HepG2 (cell line): ENCODE data around the gene USH2A. TPM values are rescaled to one million over a fixed set of nuclear protein-coding genes. Genes with fewer than 3 reads are reported as not detected.

Experiments used
- BRCA1 ChIP-seq: sonication (generic); formaldehyde crosslinking; IDR thresholded peaks from 2 replicates; pipeline ENCODE4 v1.4.0; 2020; ENCODE audit warnings: missing genetic modification reagents
- NFYB ChIP-seq: sonication (generic); formaldehyde crosslinking; IDR thresholded peaks from 2 replicates; pipeline ENCODE4 v1.4.0; 2020; ENCODE audit warnings: missing genetic modification reagents
- ZBTB3 ChIP-seq: sonication (generic); formaldehyde crosslinking; IDR thresholded peaks from 2 replicates; pipeline ENCODE4 v1.4.0; 2020; ENCODE audit warnings: low read depth, mild to moderate bottlenecking, moderate library complexity, missing genetic modification reagents, borderline replicate concordance
- ZBTB40 ChIP-seq, 2 experiments: fragments of 450-650 bp in 1 of 2; sonication (generic) in 1 of 2; formaldehyde crosslinking in 1 of 2; IDR thresholded peaks; 2 replicates each; pipeline versions ENCODE4 v1.6.1 to v1.8.0; 2016 to 2022; ENCODE audit warnings: antibody characterized with exemption in 1 of 2, mild to moderate bottlenecking in 1 of 2, missing genetic modification reagents in 1 of 2
- ZNF142 ChIP-seq: sonication (generic); formaldehyde crosslinking; IDR thresholded peaks from 2 replicates; pipeline ENCODE4 v1.4.0; 2020; ENCODE audit warnings: missing genetic modification reagents
- ZNF446 ChIP-seq: sonication (generic); formaldehyde crosslinking; IDR thresholded peaks from 2 replicates; pipeline ENCODE4 v1.5.0; 2020; ENCODE audit warnings: mild to moderate bottlenecking, missing genetic modification reagents
- polyA plus RNA-seq, 8 experiments: library from polyadenylated mRNA; depleted of rRNA in 3 of 8; stranded (reverse) in 7 of 8; unstranded in 1 of 8; fragments of >200 nt; fragmentation: Illumina TruSeq in 4 of 8; extraction: Trizol in 4 of 8; gene quantifications; 2 replicates each; pipeline versions ENCODE4 v1.2.1 to v1.2.3, GENCODE V29; 2011 to 2016; ENCODE audit warnings: low read depth in 4 of 8, missing spikeins in 1 of 8, mixed read lengths in 1 of 8; ENCODE audit not compliant: insufficient read depth in 1 of 8
- total RNA-seq, 5 experiments: library from RNA; depleted of rRNA; stranded (reverse); fragments of >200 nt; fragmentation: Illumina TruSeq; extraction: Trizol; gene quantifications; 2 replicates each; pipeline ENCODE4 v1.2.3, GENCODE V29; 2016; ENCODE audit warnings: low read depth in 1 of 5
- TF ChIP-seq, protein P1 (sequence below): sonication (generic); formaldehyde crosslinking; conservative IDR thresholded peaks from 2 replicates; pipeline ENCODE4 v1.4.0; 2020; ENCODE audit warnings: mild to moderate bottlenecking, missing genetic modification reagents, moderate library complexity

USH2A gene
- total and polyA plus RNA-seq, 2 of the 13 experiments (the other 11 are each of a cell fraction or from before 2014, with no cell fraction given) = 0.02 TPM; not detected in 1

DNA sequence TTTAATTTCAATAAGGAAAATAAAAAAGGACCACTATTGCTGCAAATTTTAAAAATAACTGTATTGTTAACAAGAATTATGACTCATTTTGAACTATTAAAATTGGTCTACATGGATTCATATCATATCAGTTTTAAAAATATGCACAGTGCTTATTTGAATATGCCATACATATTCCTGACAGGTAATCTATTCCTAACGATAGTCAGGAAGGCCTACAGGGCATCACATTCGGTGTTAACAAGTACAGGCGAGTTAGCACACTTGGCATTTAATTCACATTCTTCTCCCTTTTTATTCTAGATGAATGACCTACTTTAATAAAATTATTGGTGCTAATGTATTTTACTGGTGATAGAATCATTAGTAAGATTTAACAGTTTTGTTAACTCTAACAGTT lies 174.6 kb downstream of the USH2A start (continued):
- TF ChIP-seq NFYB (CRISPR knock-in tag) (no peak), BRCA1 (CRISPR knock-in tag) (no peak), ZBTB3 (CRISPR knock-in tag) (no peak), ZNF446 (CRISPR knock-in tag) (no peak), ZNF142 (CRISPR knock-in tag) (no peak), ZBTB40 (IDR thresholded peaks at IDR 0.05) (no peak), ZBTB40 (CRISPR knock-in tag; IDR thresholded peaks at IDR 0.05) (no peak)
- TF ChIP-seq, protein P1, sequence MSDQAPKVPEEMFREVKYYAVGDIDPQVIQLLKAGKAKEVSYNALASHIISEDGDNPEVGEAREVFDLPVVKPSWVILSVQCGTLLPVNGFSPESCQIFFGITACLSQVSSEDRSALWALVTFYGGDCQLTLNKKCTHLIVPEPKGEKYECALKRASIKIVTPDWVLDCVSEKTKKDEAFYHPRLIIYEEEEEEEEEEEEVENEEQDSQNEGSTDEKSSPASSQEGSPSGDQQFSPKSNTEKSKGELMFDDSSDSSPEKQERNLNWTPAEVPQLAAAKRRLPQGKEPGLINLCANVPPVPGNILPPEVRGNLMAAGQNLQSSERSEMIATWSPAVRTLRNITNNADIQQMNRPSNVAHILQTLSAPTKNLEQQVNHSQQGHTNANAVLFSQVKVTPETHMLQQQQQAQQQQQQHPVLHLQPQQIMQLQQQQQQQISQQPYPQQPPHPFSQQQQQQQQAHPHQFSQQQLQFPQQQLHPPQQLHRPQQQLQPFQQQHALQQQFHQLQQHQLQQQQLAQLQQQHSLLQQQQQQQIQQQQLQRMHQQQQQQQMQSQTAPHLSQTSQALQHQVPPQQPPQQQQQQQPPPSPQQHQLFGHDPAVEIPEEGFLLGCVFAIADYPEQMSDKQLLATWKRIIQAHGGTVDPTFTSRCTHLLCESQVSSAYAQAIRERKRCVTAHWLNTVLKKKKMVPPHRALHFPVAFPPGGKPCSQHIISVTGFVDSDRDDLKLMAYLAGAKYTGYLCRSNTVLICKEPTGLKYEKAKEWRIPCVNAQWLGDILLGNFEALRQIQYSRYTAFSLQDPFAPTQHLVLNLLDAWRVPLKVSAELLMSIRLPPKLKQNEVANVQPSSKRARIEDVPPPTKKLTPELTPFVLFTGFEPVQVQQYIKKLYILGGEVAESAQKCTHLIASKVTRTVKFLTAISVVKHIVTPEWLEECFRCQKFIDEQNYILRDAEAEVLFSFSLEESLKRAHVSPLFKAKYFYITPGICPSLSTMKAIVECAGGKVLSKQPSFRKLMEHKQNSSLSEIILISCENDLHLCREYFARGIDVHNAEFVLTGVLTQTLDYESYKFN (CRISPR knock-in tag) = no peak
